Head of caudate nucleus (tissue), 42 donors: ENCODE results near the gene CTDP1.
A peak's percentile ranks its signal among the peaks of the same experiment; 100 is the strongest.

Experiments used
- DNase-seq, 42 donors: peaks; one replicate each; pipeline versions ENCODE4 v3.0.0 to v3.0.0-alpha.2; 2020 to 2021; ENCODE audit warnings: mixed read lengths in 7 of 42
- intact Hi-C: fragments of 100-400 bp; cut with DNase I; formaldehyde crosslinking; loops from one replicate; pipeline ENCODE4 v1.15.0; 2022

Gene CTDP1

DNA sequence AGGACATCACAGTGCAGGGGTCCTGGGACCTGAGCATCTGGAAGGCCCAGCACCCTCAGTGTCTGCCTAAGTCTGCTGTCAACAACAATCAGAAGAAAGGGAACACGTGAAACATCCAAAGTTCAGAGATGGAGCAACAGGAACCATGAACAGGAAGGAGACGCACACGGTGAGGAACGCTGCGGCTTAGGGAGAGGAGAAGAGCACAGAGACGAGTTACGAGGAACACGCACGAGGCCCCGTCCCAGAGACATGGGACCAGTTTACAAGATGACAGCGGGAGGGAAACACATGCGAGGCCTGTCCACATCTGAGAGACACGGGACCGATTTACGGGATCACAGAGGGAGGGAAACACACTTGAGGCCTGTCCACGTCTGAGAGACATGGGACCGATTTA is 115.2 kb downstream of the CTDP1 start:
- intact Hi-C loops, result no loop called here
- no peak for DNase-seq

DNA sequence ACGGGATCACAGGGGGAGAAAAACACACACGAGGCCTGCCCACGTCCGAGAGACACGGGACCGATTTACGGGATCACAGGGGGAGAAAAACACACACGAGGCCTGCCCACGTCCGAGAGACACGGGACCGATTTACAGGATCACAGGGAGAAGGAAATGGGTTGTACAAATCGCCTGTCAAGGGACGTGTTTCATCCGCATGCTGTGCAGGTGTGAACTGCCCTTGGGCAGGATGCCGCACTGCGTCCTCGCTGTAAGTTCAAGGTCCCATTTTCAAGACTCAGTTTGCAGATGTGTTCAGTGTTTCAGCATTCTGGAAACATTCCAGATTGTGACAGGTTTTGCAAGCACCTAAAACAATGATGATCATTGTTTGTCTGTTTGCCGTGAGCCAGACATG is 115.8 kb downstream of the CTDP1 start:
- intact Hi-C loops, result no loop called here
- DNase-seq, result no peak

DNA sequence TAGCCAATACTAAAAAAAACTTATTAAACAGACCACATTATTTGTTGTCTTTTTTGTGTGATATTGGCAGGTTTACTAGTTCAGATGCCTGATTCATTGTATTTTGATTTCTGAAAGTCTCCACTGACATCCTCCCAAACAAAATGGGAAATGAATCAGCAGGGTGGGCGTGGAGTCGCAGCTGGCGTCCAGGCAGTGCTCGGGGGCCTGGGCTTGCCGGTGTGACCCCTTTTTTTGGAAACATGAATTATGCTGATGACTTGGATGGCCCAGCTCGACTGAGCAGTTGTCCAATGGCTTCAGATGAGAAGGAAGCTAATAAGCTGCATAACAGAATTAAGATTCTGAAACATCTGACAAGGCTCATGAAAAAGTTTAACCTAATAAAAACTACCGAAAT is 116.4 kb downstream of the CTDP1 start:
- no peak for DNase-seq
- intact Hi-C loops, result no loop called here

DNA sequence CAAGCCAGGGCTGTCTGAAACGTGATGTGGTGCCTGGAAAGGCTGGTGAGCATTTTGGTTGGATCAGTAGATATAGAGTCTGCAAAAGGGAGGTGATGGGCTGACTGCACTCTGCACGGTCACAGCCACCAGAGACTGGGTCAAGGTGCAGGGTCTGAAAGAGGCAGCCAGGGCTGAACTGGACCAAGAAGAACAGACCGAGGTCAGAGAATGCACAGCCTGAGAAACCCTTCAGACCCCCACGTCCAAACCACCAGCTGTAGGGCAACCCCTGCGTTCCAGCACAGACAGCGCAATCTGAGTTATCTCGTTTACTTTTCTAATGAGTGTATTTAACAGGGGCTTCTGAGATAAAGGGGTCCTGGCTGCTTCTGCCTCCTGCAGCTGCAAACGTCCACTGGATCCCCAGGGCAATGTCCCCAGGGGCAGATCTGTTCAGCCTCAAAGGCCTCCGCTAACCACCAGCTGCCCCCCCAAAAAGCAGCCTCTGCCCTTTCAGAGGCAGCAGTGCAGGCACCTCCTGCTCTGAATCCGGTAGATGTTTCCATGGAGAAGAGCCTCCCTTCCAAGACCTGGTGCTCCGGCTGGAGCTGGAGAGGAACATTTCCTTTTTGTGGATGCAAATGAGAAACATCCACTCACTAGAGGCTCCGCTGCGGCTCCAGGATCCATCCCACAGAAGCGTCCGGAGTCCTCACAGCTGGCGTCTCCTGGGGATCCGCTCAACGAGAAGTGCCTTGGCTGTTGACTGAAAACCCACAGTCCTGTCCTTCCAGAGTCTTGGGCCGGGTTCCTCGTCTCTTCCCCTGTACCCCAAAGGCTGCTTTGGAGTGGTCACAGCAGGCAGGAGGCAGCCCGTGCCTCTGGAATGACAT is 117.2 kb downstream of the CTDP1 start:
- intact Hi-C loops, result no loop called here
- peak in 4 of 42 donors; percentile 8 to 20 (median 16) for DNase-seq

DNA sequence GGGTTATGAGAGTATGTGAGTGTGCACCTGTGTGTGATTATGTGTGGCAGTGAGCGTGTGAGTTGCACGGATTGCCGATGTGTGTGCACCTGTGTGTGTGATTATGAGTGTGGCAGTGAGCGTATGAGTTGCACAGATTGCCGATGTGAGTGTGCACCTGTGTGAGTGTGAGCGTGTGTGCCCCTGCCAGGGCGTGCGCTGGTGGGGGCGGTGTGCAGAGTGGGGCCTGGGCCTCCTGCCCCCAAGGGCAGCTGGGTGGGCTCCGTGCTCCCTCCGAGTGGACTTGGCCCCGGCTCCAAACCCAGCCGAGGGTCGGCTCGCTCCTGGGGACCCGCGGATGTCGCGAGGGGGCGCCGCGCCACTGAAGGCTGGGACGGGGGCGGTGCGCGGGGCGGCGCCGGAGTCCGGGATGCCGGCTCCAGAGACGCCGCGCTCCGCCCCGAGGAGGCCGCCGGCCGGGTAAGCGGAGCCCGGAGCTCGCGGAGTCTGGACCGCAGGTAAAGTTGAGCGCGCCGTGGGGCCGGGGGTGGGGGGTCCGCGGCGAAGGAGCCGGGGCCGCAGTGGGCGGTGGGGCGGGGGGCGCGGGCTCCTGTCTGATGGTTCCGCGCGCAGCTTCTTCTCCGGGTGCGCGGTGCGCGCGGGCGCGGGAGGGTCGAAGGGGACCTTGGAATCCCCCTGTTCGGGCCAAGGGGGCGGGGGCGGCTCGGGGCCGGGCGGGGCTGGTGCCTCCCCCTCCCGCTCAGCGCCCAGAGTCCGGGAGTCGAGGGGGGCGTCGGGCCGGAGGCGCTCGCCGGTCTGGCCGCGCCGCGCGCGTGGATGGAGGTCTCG is 118.1 kb downstream of the CTDP1 start, which contains the start of gene KCNG2:
TSS of gene KCNG2 (plus strand) at position 421 of the 828 bp plus-strand sequence. CDS start 65,730 bp downstream, outside the sequence.
- intact Hi-C loops, result no loop called here
- DNase-seq, result peak in 25 of 42 donors; percentile 22 to 69 (median 41)

DNA sequence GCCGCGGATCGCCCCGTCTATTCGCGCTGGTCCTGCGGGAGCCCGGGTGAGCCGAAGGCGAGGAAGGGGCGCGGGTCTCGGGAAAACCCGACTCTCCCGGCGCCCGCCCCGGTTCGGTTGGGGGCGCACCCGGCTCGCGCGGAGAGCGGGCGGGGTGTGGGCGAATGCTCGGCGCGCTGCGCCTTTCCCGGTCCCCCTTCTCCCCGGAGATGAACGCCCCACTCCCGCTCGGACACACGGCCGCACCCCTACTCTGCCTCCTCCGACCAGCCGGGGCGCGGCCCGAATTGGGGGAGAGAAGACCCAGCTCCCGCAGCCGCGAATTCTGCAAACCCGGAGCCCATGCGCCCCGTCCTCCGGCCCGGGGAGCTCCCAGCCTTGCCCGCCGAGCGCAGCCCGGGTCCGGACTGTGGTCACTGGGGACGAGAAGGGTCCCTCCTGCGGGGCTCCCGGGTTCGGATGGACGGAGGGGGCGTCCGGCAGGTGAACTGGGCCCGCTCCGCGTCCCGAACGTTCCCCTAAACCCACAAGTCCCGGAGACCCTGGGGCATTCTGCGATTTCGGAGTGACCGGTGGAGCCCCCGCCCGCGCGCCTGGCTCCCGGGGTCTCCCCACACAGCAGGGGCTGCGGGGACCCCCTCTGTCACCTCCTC is 118.9 kb downstream of the CTDP1 start:
- intact Hi-C loops, result no loop called here
- peak in 1 of 42 donors; percentile 3 for DNase-seq

DNA sequence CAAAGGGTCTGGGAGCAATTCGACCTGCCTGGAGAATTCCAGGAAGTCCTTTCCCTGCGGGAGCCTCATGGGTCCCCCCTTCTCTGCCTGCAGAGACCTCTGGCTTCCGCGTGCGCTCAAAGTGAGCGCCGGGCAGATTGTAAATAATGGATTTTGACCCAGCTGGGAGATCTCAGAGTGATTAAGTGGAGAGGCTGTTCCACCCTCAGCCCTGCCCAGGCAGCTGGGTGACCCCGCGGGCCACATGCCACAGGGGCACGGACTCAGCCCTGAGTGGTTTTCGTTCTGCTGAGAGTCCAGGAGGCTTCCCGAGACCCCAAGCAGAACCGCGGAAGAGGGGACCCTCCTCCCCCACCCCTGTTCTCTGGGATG is 119.4 kb downstream of the CTDP1 start:
- no peak for DNase-seq
- intact Hi-C loops, result no loop called here

DNA sequence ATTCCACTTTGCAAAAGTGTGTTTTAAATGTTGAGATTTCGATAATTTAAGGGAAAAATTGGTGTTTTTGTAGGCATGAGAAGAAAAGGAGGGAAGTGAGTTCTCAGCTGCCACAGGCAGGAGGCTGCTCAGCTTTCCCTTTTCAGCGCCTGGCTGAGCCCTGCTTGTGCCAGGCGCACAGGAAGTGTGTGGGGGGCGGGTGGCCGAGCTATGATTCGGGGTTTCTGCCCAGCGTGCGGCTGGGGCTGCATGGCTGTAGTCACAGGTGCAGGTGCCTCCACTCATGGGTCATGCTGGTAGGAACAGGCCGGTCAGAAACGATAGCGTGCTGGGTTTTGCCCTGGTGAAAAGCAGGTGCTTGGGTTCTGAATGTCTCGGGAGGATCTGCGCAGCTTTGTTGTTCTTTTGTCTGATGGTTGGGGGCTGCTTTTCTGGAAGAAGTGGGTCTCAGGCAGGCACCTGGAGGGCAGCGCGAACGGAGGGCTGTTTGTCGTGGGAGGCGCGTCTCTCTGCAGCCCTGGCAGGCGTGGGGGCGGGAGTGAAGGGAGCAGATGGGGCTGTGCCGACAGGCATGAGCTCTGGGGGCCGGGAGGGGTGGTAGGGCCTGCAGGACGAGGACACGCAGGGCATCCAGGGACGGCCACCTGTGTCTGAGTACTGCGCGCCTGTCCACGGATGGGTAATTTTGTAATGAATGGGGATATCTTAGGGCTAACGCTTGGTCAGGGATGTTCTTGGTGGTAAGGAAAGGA is 120.2 kb downstream of the CTDP1 start:
- intact Hi-C loops, result no loop called here
- peak in 9 of 42 donors; percentile 16 to 37 (median 31) for DNase-seq

DNA sequence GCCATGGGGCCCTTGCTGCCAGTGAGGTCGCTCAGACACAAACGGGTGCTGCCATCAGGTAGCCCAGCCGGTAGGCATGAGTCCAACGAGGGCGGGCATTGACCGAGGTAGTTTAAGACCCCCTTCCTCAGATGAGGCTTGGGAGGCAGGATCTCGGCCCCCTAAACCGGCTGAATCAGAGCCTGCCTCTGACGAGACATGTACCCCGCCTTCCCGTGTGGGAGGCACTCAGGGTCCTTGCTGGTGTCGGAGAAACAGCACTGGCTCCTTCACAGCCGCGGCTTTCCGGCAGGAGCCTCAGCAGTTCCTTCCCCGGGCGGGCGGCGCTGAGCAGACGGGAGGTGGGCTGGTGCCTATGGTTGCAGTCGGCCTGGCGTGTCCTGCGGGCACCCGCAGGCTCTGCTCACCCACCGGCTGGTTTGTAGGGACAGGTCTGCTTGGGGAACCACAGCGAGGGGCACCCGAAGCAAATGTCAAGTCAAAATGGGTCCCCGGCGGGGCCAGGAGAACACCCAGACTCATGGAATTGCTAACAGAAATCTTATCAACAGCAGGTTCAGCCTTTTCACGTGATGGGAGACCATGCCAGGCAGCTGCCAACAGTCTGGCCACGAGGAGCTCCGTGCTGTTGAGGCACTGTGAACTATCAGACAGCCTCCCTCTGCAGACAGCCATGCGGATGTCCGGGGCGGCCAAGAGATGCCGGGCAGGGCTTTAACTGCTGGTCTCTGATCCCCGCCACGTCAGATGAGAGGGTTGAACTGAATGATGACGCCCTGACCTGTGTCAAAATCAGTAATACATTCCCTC is 121.0 kb downstream of the CTDP1 start:
- intact Hi-C loops, result no loop called here
- DNase-seq, result peak in 2 of 42 donors; percentile 7 to 10

DNA sequence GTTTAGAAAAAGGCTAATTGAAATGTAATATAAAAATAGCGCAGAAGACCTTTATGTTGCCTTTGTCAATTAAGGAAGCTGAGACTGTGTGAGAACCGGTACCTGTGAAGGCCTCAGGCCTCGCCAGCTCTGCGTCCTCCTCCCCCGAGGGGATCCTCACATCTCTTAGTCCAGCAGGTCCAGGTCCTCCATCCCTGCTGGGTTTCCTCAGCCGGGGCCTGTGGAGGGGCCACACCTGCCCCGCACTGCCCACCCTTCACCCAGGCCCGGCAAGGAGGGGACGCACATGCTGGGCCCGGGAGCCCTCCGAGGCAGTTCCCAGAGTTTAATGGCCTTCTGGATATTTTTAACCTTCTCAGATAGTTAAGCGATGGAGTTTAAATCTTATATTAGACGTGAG is 121.6 kb downstream of the CTDP1 start:
- intact Hi-C loops, result no loop called here
- DNase-seq, result peak in 1 of 42 donors; percentile 3

DNA sequence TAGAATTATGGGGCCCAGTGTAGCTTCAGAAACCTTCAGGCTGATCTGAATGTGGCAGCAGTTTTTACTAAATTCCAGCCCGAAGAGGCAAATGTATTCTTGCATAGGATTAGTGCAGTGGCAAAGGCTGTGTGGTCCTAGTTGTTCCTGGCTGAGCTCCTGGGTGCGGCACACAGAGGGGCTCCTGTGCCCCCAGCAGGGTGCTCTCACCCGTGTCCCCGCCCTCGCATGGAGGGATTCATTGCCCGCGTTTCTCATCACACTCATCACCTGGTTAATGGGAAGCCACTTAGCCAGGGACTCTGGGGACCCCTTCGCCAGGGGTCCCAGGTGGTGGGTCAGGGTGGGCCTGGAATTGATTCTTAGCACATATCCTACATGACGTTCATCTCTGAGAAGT is 122.0 kb downstream of the CTDP1 start:
- peak in 3 of 42 donors; percentile 2 to 13 (median 6) for DNase-seq
- intact Hi-C loops, result no loop called here

DNA sequence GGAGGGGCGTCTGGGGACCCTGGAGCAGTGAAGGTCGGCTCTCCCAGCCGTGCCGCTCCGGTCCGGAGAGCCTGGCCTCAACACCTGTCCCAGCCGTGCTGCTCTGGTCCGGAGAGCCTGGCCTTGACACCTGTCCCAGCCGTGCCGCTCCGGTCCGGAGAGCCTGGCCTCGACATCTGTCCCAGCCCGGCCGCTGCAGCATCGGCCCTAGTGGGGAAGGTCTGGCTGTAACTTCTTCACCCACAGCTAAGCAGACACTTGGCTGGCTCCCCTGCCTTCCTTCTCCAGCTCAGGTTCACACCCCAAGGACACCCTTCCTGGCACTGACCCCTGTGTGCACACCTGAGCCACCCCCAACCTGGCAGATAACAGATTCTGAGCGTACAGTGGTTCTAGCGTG is 122.7 kb downstream of the CTDP1 start:
- DNase-seq, result peak in 3 of 42 donors; percentile 3 to 28 (median 18)
- intact Hi-C loops, result no loop called here

DNA sequence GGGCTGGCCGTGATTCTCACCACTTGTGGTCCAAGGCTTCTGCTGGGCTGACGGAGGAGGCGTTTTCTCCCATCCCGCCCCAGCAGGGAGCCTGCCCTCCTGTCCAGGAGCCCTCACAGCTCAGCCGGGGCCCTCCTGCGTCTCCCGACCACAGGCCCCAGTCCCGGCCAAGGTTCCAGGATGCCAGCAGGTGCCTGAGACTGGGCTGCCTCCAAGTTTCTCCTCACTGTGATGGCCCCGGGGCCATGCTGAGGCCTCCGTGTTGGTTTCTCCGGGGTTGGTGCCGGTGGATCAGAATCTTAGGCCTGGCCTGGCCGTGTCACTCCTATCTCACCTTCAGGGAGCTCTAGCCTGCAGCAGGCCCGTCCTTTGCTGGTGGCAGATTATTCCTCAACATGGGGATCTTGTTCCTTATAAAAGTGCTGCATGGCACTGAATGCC is 124.0 kb downstream of the CTDP1 start:
- DNase-seq, result peak in 3 of 42 donors; percentile 5 to 21 (median 20)

More for the DNA sequence above, 124.0 kb downstream of the CTDP1 start:
- intact Hi-C loops, result no loop called here
